Occipital lobe (tissue), 2 donors: Measurements from ENCODE around the gene INIP. TPM values are rescaled to one million over a fixed set of nuclear protein-coding genes. Genes with fewer than 3 reads are reported as not detected.

Experiments
- DNase-seq: peaks from one replicate; lab custom pipeline; 2025; lab: John Stamatoyannopoulos, UW
- total RNA-seq: library from RNA; depleted of rRNA; stranded (reverse); fragments of >200 nt; gene quantifications from one replicate; pipeline ENCODE4 v1.2.3, GENCODE V29; 2014

Gene INIP
- 27.3 TPM for total RNA-seq

GRCh38 chr9:112717661-112718331 is at the start of gene INIP:
Gene INIP, minus strand, starts transcription at chr9:112718117. Its CDS starts 1,632 bp downstream, at chr9:112716485.
- peak; percentile 94 for DNase-seq

DNA sequence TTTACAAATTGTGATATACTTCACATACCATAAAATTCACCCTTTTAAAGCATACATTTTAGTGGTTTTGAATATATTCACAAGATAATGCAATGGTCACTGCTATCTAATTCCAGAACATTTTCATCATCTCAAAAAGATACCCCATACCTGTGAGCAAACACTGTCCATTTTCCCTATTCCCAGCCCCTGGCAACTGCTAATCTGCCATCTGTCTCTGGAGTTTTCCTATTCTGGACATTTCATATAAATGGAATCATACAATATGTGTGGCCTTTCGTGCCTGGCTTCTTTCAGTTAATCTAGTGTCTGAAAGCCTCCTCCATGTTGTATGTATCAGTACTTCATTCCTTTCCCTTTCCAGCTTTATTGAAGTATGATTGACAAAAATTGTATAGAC is 47.4 kb upstream of the INIP start:
- DNase-seq, result no peak

DNA sequence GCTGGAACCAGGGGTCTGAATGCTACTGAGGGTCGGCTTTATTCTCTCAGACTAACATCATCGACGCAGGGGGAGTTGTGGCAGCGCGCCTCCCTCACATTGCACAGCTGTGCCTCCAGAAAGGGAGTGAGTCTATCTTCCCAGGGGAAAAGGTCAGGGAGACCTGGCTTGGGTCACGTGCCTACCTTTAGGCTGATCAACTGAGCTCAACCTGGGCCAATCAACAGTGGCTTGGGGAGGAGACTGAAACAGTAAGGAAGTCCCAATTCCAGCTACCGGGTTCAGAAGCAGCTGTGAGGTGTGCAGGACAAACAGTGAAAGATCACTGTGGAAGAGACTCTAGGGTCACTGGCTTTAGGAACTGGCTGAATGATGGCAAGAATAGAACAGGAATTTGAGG is 46.9 kb upstream of the INIP start:
- DNase-seq, result no peak

DNA sequence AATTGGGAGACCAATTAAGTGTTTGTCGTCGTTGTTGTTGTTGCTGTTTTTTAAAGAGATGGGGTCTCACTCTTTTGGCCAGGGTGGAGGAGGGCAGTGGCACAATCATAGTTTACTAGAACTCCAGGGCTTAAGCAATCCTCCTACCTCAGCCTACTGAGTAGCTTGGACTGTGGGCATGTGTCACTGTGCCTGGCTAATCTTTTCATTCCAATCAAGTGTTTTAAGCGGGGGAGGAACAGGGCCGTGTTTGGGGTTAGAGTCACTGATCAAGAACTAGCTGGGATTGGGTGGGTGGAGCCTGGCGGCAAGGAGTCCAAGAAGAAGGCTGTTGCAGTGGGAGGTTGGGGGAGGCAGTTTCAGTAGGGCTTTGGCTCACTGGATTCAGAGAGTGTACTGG is 46.4 kb upstream of the INIP start:
- DNase-seq, result no peak

DNA sequence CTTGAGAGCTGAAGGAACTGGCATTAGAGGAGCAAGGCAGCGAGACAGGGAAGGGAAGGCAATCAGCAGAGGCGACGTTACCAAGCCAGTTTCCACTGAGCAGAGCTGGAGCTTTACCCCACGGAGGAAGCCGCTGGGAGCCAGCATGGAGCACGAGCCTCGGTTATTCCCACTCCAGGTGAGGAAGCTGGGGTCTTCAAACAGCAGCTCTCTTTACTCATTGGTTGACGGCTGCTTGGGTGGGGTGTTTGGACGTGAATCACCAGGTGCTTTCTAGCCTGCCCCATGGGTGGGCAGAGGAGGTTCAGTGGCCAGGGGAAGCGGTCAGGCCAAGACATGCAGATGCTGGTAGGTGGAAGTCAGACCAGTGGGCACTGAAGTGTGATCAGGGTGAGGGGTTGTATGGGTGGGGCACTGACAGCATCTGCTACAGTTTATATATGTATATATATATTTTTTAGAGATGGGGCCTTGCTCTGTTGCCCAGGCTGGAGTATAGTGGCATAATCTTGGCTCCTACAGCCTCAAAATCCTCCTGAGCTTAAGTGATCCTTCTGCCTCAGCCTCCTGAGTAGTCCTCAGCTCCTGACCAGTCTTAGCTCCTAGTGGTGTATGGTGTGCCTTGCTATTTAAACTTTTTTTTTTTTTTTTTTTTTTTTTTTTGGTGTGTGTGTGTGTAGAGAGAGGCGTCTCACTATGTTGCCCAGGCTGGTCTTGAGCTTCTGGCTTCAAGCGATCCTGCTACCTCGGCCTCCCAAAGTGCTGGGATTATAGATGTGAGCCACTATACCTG is 45.0 kb upstream of the INIP start:
- DNase-seq, result no peak

GRCh38 chr9:112761912-112762655 is 44.2 kb upstream of the INIP start:
- no peak for DNase-seq

GRCh38 chr9:112760821-112761220 is 42.9 kb upstream of the INIP start:
- DNase-seq, result no peak

GRCh38 chr9:112757940-112758339 is 40.0 kb upstream of the INIP start:
- DNase-seq, result no peak

DNA sequence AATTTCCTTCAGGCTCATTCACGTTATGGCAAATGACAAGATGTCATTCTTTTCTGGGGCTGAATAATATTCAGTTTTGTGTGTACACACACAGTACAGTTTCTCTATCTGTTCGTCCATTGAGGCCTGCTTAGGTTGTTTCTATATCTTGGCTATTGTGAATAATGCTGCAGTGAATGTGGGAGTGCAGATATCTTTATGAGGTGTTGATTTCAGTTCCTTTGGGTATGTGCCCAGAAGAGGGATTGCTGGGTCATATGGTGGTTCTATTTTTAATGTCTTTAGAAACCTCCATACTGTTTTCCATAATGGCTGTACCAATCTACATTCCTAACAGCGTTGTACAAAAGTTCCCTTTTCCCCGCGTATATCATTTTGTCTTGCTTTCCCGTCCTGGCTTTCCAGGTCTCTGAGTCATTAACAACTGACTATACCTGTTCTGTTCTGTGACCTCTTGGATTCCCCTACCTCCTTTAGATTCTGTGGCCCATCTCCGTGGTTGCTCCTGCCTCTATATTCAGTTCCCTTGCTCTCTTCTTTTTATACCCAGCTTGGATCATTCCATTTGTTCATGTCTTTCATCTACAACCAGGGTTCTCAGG is 39.5 kb upstream of the INIP start:
- peak; percentile 6 for DNase-seq

DNA sequence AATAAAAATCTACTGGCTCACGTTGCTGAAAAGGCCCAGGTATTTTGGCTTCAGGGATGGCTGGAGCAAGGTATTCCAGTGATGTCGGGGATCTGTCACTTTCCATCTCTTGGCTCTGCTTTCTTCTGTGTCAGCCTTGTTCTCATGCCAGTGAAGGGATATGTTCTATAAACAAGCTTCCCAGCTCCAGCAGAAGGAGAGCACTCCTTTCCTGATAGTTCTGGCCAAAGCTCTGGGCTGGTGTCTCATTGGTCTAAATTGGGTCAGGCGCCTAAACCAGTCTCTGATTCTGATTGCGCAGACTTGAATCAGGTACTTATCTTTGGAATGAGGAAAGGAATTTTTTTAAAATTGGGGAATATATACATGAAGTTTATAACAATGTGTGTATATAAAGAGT is 37.8 kb upstream of the INIP start:
- DNase-seq, result peak; percentile 6

DNA sequence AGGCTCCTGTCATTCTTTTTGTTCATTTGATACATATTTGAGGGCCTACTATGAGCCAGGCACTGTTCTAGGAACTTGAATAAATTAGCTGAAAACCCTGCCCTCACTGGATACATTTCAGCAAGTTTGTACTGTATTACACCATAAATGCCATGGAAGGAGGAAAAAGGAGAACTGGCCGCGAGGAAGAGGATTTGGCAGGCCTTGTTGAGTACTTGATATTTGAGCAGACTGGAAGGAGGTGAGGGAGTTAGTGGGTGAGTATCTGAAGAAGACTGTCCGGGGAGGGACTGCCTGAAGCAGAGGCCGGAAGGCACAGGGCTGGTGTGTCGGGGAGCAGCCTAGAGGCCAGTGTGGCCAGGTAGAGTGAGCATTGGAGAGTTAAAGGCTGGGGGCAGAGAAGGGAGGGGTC is 37.1 kb upstream of the INIP start:
- no peak for DNase-seq

- DNase-seq, result no peak
Measured at GRCh38 chr9:112754578-112754977, 36.7 kb upstream of the INIP start.

GRCh38 chr9:112753725-112754124 is 35.8 kb upstream of the INIP start:
- no peak for DNase-seq

DNA sequence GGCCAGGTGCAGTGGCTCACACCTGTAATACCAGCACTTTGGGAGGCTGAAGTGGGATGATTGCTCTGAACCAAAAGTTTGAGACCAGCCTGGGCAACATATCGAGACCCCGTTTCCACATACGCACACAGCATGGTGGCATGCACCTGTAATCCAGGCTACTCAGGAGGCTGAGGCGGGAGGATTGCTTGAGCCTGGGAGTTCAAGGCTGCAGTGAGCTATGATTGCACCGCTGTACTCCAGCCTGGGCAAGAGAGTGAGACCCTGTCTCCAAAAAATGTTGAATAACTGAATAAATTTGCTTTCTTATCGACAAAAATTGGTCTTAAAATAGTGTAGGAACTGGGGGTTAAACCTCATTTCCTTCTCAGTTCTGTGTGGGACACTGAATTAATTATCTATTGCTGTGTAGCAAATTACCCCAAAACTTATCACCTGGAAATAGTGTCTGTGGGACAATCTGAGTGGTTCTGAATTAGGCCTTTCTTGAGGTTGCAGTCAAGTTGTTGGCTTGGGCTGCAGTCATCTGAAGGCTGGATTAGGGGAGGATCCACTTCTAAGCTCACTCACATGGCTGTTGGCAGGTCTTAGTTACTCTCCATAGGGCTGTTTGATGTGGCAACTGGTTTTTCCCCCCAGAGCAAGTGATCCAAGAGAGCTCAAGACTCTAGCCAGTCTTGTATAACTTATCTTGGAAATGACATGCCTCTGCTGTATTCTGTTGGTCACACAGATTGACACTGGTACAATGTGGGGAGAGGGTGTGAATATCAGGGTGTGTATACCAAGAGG is 34.6 kb upstream of the INIP start:
- no peak for DNase-seq

DNA sequence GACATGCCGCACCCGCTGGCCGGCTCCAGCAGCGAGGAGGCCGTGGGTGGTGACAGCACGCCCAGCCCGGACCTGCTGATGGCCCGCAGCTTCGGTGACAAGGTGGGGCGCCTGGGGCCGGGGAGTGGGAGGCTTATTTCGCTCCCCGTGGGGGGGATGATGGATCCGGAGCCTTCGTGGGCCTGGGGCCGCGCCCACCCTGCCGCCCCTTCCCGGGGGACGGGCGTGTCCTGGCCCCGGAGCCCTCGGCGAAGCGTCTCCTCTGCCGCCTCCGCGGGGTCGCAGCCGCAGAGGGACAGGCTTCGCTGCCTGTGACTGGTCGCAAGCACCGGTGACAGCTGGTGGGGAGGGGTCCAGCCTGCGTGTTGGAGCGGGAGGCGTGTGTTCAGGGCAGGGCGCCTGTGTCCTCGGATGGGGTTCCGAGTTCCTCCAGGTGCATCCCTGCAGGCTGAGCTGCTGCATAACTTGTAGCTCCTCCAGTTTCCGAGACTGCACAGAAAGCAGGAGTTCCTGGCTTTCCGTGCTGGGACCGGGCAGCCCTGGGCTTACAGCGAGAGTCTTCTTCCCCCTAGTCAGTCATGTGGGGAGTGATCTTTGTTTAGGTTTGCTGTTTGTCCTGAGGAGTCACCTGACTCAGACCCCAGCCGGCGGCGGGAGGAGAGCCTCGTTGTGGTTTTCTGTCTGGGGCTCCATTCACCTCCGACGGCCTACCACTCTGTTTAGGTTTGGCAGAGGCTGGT is 33.3 kb upstream of the INIP start:
- DNase-seq, result peak; percentile 42

DNA sequence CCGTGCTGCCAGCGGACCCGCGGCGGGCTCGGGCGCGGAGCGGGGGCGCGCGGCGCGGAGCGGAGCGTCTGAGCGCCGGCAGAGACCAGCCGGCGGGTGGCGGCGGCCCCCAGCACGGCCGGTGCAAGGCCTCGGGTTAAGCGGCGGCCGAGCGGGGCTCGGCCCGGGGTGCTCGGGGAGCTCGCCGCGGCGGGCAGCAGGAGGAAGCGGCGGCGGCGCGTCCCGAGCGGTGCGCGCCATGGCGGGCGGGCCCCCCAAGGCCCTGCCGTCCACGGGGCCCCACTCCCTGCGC is 32.8 kb upstream of the INIP start:
- no peak for DNase-seq

- peak; percentile 84 for DNase-seq
Measured at GRCh38 chr9:112750016-112750763, 32.3 kb upstream of the INIP start, which contains the start of gene SNX30. Gene SNX30, plus strand, starts transcription at chr9:112750760. Its CDS starts 242 bp downstream, at chr9:112751002.

DNA sequence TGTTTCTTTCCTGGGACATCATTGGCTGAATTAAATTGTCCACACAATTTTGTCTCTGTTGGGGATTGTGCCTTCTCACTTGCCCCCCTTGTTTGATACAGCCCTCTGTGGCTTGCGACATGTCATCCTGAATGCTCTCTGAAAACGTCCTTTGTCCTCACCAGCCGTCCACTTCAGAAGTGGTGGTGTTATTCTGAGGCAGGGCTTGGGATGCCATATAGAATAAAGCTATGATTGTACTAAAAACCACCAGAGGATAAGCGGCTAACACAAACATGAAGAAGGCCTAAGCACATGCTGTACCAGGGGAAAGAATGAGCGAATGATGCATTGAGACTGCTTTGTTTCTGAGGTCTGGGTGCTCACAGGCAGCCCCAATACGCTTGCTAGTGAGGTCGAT is 29.2 kb upstream of the INIP start:
- peak; percentile 73 for DNase-seq

DNA sequence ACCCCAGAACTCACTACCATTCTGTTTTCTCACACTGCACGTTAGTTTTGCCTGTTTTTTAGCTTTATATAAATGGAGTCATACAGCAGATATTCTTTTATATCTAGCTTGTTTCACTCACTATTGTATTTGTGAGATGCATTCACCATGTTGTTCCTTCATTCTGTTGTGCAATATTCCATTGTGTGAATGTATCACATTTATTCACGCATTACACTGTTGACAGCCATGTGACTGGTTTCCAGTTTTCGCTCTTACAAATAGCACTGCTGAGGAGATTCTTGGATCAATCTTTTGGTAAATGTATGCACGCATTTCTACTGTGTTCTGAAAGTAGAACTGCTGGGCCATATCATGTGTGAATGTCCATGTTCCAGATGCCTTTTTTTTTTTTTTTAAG is 26.3 kb upstream of the INIP start:
- no peak for DNase-seq
